NCI-H345 treated with DMSO at 0.1 percent for 48 hours (cell line): ENCODE results near the gene FUOM.
"Not testable (repeated sequence)": the region's sequence is repeated elsewhere in the genome, so short reads cannot be mapped to it uniquely, and the experiment has no call there.

Experiments
- DNase-seq: peaks from one replicate; lab custom pipeline; 2025; ENCODE audit not compliant: unreplicated experiment; lab: John Stamatoyannopoulos, UW

The FUOM gene

GRCh38 chr10:133370030-133370786 lies 12.4 kb upstream of the FUOM start:
- no peak for DNase-seq

- DNase-seq = no peak
Measured at GRCh38 chr10:133368153-133368552, 10.3 kb upstream of the FUOM start.

GRCh38 chr10:133367461-133367860 lies 9.6 kb upstream of the FUOM start:
- DNase-seq = not testable (repeated sequence)

GRCh38 chr10:133366751-133367150 lies 8.9 kb upstream of the FUOM start:
- no peak for DNase-seq

GRCh38 chr10:133366130-133366478 lies 8.3 kb upstream of the FUOM start:
- DNase-seq = no peak

GRCh38 chr10:133365461-133366129 lies 7.8 kb upstream of the FUOM start:
- no peak for DNase-seq

- no peak for DNase-seq
Measured at GRCh38 chr10:133364645-133365431, 7.0 kb upstream of the FUOM start.

GRCh38 chr10:133362846-133363245 lies 5.0 kb upstream of the FUOM start:
- no peak for DNase-seq

- DNase-seq = no peak
Measured at GRCh38 chr10:133361773-133362441, 4.1 kb upstream of the FUOM start.

GRCh38 chr10:133361227-133361626 lies 3.4 kb upstream of the FUOM start:
- DNase-seq = no peak

GRCh38 chr10:133359972-133360610 lies 2.3 kb upstream of the FUOM start:
- DNase-seq = no peak

- peak; percentile 58 for DNase-seq
Measured at GRCh38 chr10:133359554-133359971, 1.7 kb upstream of the FUOM start.

GRCh38 chr10:133358925-133359310 lies 1.1 kb upstream of the FUOM start:
- no peak for DNase-seq

GRCh38 chr10:133358162-133358924 lies 524 bp upstream of the FUOM start:
- no peak for DNase-seq

- no peak for DNase-seq
Measured at GRCh38 chr10:133356549-133357284, 1.1 kb downstream of the FUOM start.

- no peak for DNase-seq
Measured at GRCh38 chr10:133355991-133356390, 1.8 kb downstream of the FUOM start.

- DNase-seq = no peak
Measured at GRCh38 chr10:133355266-133355665, 2.6 kb downstream of the FUOM start.

GRCh38 chr10:133354672-133355240 lies 3.1 kb downstream of the FUOM start:
- no peak for DNase-seq

GRCh38 chr10:133353988-133354605 lies 3.7 kb downstream of the FUOM start:
- DNase-seq = no peak
